GM12891 (cell line): ENCODE results near the gene FAM118A.

ENCODE experiments used
- PAX5 ChIP-seq: IDR thresholded peaks from 2 replicates; pipeline ENCODE4 v1.6.1; 2011; ENCODE audit warnings: low read length, moderate library complexity, mild to moderate bottlenecking; ENCODE audit not compliant: insufficient read depth, severe bottlenecking
- POLR2A ChIP-seq: IDR thresholded peaks from 2 replicates; pipeline ENCODE4 v1.6.1; 2011; ENCODE audit warnings: low read depth, low read length, control low read depth
- POLR2AphosphoS5 ChIP-seq: IDR thresholded peaks from 2 replicates; pipeline ENCODE4 v1.6.1; 2011; ENCODE audit warnings: low read depth, low read length, control low read depth
- POU2F2 ChIP-seq: IDR thresholded peaks from 2 replicates; pipeline ENCODE4 v1.6.1; 2011; ENCODE audit warnings: low read depth, mild to moderate bottlenecking, control low read depth, low read length, moderate library complexity
- SPI1 ChIP-seq: IDR thresholded peaks from 2 replicates; pipeline ENCODE4 v1.6.1; 2011; ENCODE audit warnings: low read depth, low read length, control low read depth
- TAF1 ChIP-seq: IDR thresholded peaks from 2 replicates; pipeline ENCODE4 v1.6.1; 2011; ENCODE audit warnings: low read depth, low read length, control low read depth

GRCh38 chr22:45310977-45311531, 1.3 kb downstream of the FAM118A start:
- TF ChIP-seq TAF1 (no peak), POLR2AphosphoS5 (no peak), POLR2A (no peak), SPI1 (no peak), PAX5 (no peak), POU2F2 (no peak)
